WTC11 (cell line): ENCODE data around the gene TAF1D.

Source experiments
- ATF3 ChIP-seq: sonication (generic); formaldehyde crosslinking; conservative IDR thresholded peaks from 2 replicates; pipeline ENCODE4 v1.8.1; 2022; ENCODE audit warnings: mild to moderate bottlenecking, missing genetic modification reagents
- E2F4 ChIP-seq: sonication (generic); formaldehyde crosslinking; IDR thresholded peaks from 2 replicates; pipeline ENCODE4 v1.8.1; 2022; ENCODE audit warnings: low read depth, mild to moderate bottlenecking, moderate library complexity, missing genetic modification reagents, borderline replicate concordance
- ESRRA ChIP-seq: sonication (generic); formaldehyde crosslinking; IDR thresholded peaks from 2 replicates; pipeline ENCODE4 v1.8.1; 2022; ENCODE audit warnings: mild to moderate bottlenecking, missing genetic modification reagents, borderline replicate concordance
- GTF2I ChIP-seq: fragments of 250-450 bp; sonication (Bioruptor Pico); conservative IDR thresholded peaks from 2 replicates; pipeline ENCODE4 v1.4.0; 2021; ENCODE audit warnings: mild to moderate bottlenecking
- IRF2 ChIP-seq: sonication (generic); formaldehyde crosslinking; IDR thresholded peaks from 2 replicates; pipeline ENCODE4 v1.8.0; 2022; ENCODE audit warnings: low read depth, missing genetic modification reagents, borderline replicate concordance
- NR2C2 ChIP-seq: sonication (generic); formaldehyde crosslinking; IDR thresholded peaks from 2 replicates; pipeline ENCODE4 v1.8.0; 2022; ENCODE audit warnings: mild to moderate bottlenecking, missing genetic modification reagents
- ZBTB21 ChIP-seq: sonication (generic); formaldehyde crosslinking; IDR thresholded peaks from 2 replicates; pipeline ENCODE4 v1.8.1; 2023; ENCODE audit warnings: mild to moderate bottlenecking, missing genetic modification reagents, borderline replicate concordance
- ZNF512 ChIP-seq: sonication (generic); formaldehyde crosslinking; IDR thresholded peaks from 2 replicates; pipeline ENCODE4 v1.8.1; 2022; ENCODE audit warnings: missing genetic modification reagents, borderline replicate concordance
- TF ChIP-seq, protein P1 (sequence below): sonication (generic); formaldehyde crosslinking; IDR thresholded peaks from 2 replicates; pipeline ENCODE4 v1.8.1; 2022; ENCODE audit warnings: low read depth, missing genetic modification reagents, borderline replicate concordance
- TF ChIP-seq, protein P2 (sequence below): fragments of 200-600 bp; IDR thresholded peaks from 2 replicates; pipeline ENCODE4 v1.8.0; 2022; ENCODE audit warnings: antibody characterized with exemption

DNA sequence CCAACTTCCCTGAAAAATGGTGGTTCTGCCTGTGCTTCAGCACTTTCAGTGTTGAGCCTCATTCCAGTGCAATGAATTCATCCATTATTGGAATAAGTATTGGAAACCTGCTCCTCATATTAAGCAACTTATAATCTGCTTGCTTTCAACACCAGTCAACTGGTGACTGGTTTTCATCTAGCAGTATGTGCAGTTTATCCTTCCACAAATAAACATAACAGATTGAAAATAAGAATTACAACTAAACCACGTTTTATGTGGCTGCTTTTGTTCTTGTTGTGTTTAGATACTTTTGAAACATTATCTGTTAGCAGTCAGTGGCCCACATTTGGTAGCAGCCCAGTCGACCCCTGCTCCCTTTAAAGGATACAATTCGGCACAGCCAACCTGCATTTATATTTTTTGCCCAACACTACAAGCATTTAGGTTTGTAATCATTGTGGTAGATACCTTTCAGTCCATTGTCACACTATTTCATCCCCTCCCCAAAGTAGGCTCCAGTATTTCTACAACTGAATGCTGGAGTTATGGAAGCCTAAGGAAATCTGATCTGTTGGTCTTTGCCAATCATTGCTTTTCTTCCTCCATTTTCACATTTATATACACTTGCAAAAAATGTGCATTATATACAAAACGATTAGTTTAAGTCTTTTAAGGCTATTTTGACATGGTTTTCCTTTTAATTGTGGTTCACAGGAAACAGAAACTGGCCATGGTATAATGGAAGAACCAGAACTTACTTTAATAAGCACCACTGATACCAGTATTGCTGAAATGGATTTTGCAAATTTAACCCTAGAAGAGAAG lies 13.1 kb downstream of the TAF1D start:
- TF ChIP-seq ZBTB21 (CRISPR knock-in tag) (no peak), ATF3 (CRISPR knock-in tag) (no peak), E2F4 (CRISPR knock-in tag) (no peak), ZNF512 (CRISPR knock-in tag) (no peak), ESRRA (no peak), NR2C2 (CRISPR knock-in tag) (no peak), IRF2 (CRISPR knock-in tag) (no peak), GTF2I (no peak)
- TF ChIP-seq, protein P1, sequence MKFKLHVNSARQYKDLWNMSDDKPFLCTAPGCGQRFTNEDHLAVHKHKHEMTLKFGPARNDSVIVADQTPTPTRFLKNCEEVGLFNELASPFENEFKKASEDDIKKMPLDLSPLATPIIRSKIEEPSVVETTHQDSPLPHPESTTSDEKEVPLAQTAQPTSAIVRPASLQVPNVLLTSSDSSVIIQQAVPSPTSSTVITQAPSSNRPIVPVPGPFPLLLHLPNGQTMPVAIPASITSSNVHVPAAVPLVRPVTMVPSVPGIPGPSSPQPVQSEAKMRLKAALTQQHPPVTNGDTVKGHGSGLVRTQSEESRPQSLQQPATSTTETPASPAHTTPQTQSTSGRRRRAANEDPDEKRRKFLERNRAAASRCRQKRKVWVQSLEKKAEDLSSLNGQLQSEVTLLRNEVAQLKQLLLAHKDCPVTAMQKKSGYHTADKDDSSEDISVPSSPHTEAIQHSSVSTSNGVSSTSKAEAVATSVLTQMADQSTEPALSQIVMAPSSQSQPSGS (CRISPR knock-in tag), result no peak
- TF ChIP-seq, protein P2, sequence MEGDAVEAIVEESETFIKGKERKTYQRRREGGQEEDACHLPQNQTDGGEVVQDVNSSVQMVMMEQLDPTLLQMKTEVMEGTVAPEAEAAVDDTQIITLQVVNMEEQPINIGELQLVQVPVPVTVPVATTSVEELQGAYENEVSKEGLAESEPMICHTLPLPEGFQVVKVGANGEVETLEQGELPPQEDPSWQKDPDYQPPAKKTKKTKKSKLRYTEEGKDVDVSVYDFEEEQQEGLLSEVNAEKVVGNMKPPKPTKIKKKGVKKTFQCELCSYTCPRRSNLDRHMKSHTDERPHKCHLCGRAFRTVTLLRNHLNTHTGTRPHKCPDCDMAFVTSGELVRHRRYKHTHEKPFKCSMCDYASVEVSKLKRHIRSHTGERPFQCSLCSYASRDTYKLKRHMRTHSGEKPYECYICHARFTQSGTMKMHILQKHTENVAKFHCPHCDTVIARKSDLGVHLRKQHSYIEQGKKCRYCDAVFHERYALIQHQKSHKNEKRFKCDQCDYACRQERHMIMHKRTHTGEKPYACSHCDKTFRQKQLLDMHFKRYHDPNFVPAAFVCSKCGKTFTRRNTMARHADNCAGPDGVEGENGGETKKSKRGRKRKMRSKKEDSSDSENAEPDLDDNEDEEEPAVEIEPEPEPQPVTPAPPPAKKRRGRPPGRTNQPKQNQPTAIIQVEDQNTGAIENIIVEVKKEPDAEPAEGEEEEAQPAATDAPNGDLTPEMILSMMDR, result no peak
